HG03139 (cell line): ENCODE results near the gene ZNF576.
A peak's percentile ranks its signal among the peaks of the same experiment; 100 is the strongest.
"Not testable (repeated sequence)": the region's sequence is repeated elsewhere in the genome, so short reads cannot be mapped to it uniquely, and the experiment has no call there.

Experiments used
- ATAC-seq: cut with Tn5 transposase; IDR thresholded peaks from one replicate; pipeline ENCODE4 v1.9.1; 2021; ENCODE audit not compliant: unreplicated experiment

The ZNF576 gene

GRCh38 chr19:43574424-43575155, 21.8 kb upstream of the ZNF576 start:
- ATAC-seq, result no peak

DNA sequence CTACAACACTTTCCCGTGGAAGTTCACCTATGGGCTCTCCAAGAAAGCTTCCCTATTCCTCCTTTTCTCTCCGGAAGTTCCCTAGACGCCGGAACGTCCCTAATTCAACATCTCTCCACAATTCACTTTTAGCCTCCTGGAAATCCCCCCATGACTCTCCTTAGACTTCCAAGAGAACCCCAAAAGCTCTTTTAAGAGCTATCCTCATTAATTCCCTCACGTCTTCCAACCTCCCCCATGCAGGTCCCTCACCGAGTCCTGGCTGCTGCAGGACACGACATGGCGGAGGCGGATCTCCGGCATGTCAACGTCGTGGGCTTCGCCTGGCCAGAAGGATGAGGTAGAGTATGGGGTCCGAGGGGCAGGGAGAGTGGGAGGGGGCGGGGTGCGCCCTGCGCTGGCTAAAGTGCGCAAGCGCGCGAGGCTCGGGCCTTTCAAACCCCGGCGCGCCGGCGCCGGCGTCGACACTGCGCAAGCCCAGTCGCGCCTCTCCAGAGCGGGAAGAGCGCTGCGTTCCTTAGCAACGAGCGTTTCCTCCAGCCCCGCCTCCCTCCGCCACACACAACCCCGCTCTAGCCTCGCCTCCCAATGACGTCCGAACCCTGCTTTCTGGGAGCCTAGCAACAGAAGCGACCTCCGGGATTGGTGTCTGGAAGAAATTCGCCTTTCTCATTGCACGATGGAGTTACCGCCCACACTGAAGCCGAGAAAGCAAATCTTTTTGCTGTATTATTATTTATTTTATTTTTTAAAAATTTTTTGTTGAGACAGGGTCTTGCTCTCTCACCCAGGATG, 21.0 kb upstream of the ZNF576 start, which contains the start of the genes PINLYP and XRCC1:
TSS of gene PINLYP (plus strand) at position 646 of the 795 bp plus-strand sequence. CDS start 1,391 bp downstream, outside the sequence.
TSS of gene XRCC1 (minus strand) at position 372 of the 795 bp plus-strand sequence. CDS start at position 303, 69 bp downstream.
- peak; percentile 94 for ATAC-seq

- no peak for ATAC-seq
These were observed 20.2 kb upstream of the ZNF576 start for GRCh38 chr19:43575955-43576878.

- no peak for ATAC-seq
These were observed 17.6 kb upstream of the ZNF576 start for GRCh38 chr19:43578787-43579186.

- ATAC-seq, result no peak
These were observed 14.9 kb upstream of the ZNF576 start for GRCh38 chr19:43581467-43581866.

- ATAC-seq, result no peak
These were observed 13.9 kb upstream of the ZNF576 start for GRCh38 chr19:43582495-43582894.

GRCh38 chr19:43584484-43584883, 11.9 kb upstream of the ZNF576 start:
- ATAC-seq, result no peak

DNA sequence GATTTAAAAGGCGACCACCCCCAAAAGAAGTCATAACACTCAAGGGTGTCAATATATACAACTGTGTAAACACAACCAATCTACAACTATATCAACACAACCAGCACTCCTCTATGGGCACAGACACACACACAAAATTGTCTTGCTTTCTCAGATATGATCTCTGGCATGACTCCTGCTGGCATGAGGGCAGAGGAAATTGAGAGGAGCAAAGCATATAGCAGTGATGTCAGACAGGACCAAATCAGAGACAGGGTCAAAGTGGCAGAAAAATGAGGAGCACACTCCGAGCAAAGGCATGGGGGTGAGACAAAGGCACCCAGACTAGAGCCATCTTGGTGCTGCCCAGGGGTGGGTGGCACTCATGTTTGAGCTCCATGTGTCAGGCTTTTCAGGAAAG, 10.0 kb upstream of the ZNF576 start:
- ATAC-seq, result no peak

- not testable (repeated sequence) for ATAC-seq
These were observed 9.4 kb upstream of the ZNF576 start for GRCh38 chr19:43587029-43587428.

DNA sequence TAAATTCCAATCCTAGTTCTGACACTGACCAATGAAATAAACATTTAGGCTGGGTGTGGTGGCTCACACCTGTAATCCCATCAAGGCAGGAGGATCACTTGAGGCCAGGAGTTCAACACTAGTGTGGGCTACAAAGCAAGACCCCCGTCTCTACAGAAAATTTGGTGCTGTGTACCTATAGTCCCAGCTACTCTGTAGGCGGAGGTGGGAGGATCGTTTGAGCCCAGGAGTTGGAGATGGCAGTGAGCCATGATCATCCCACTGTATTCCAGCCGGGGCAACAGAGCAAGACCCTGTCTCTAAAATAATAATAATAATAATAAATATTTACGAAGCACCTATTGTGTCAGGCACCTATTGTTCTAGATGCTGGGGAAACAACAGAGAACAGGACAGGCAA, 7.1 kb upstream of the ZNF576 start:
- no peak for ATAC-seq

- no peak for ATAC-seq
These were observed 6.7 kb upstream of the ZNF576 start for GRCh38 chr19:43589678-43590077.

GRCh38 chr19:43591904-43592772, 4.3 kb upstream of the ZNF576 start:
- no peak for ATAC-seq

DNA sequence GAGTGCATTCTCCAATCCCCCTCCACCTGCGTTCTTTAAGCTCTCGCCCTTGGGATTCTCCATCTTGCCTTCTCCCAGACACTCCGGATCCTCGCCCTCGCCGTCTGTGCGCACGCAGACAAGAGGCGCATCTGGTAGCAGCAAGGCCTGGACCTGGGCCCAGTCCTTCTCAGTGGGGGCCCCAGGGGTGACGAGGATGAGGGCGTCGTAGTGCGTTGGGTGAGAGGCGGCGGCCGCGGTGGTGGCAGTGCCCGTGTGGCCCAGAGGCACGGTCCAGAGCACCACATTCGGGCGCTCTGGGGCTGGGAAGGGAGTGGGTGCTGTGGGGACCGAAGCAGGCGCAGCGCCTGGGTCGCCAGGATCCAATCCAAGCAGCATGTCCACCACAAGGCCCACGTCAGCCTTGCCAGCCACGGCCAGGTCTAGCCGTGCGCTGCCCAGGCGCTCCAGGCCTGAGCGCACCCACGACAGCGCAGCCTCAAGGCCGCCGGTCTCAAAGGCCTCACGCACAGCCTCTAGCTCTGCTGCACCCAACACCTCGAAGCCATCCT, 3.5 kb upstream of the ZNF576 start:
- ATAC-seq, result no peak

DNA sequence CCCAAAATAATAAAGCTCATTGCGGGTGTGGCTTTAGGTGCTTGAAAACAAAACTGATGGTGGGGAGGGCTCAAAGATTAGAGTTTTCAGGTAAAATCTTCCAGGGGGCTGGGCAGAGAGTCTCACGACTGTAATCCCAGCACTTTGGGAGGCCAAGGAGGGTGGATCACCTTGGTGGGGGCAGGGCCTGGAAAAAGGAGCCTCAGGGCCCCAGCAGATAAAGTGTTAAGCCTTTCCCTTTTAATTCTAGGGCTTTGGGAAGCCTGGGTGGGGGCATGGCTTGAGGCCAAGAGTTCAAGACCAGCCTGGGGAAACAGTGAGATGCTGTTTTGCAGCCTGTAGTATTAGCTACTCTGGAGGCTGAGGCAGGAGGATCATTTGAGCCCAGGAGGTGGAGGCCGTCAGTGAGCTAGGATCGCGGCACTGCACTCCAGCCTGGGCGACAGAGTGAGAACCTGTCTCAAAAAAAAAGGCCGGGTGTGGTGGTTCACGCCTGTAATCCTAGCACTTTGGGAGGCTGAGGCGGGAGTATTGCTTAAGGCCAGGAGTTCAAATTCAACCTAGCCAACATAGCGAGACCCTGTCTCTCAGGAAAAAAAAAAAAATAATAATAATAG, 2.2 kb upstream of the ZNF576 start:
- ATAC-seq, result no peak

- no peak for ATAC-seq
These were observed 1.4 kb upstream of the ZNF576 start for GRCh38 chr19:43594710-43595604.

GRCh38 chr19:43595605-43595998, 793 bp upstream of the ZNF576 start:
- ATAC-seq, result no peak

DNA sequence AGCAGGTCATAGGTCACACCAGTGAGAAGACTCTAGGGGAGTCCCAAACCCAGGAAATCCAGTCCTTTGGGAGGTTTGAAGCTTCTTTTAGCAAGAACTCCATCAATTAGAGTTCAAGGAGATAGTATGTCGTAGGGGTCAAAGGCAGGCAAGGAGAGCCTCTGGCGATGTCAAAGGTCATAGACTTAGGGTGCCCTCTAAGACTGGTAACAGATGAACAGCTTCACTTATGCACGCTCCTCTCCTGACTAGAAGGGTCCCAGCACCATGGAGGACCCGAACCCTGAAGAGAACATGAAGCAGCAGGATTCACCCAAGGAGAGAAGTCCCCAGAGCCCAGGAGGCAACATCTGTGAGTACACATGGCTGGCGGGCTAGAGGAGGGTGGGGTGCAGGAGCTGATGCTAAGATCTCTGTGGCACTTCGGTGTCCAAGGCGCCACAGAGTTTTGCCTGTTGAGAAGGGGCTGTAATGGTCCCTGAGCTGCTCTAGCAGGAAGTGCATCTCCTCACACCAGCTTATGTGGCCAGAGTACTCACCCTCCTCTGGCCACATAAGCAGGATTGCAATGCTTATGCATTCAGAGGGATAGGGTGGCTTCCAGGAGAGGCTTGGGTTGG, 557 bp downstream of the ZNF576 start:
- ATAC-seq, result no peak

- no peak for ATAC-seq
These were observed 1.5 kb downstream of the ZNF576 start for GRCh38 chr19:43597876-43598275.
